ENCODE measurements around the gene PFDN2. TPM values are rescaled to one million over a fixed set of nuclear protein-coding genes. Genes with fewer than 3 reads are reported as not detected.

PFDN2 gene
- total RNA-seq, 2 experiments from 2014 or later = 76.6 to 78.8 TPM

DNA sequence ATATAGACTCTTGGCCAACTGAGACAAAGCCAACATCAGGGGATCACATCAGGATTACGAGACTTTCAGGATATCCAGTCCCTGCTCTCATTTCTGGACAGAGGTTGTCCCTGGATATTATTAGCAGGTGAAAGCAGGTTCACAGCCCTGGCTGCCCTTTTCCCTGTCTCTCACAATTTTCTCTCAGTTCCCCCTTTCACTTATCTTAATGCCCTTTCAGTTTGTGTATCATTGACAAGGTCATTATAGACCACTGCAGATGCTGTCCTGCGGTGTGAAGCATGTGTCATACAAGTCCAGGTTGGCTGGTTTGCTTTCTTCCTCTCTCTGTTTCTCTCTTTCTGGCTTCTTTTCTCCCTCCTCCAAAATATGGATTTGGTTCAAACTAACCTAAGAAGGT lies 21.8 kb downstream of the PFDN2 start:
- peaks cover 40% of the 10 kb centered on the region for H3K4me1 Mint-ChIP-seq
- no peak overlapping the region for H3K27ac Mint-ChIP-seq
- H3K27me3 Mint-ChIP-seq = peaks cover 6% of the 10 kb centered on the region
- ChIA-PET CTCF (interaction anchor here (1.2 to 7.5 kb wide), 10 partner anchors 11 to 102 kb away, joined by 3 to 128 read pairs (median 17); partner anchors contain the start of genes ARHGAP30, DEDD, TSTD1 and USF1), POLR2A (interaction anchor here (7.2 to 9.5 kb wide), 2 partner anchors 27 to 50 kb away, joined by 78 to 142 read pairs; partner anchors contain the start of genes ARHGAP30 and USF1)
- H3K9me3 Mint-ChIP-seq = no peaks in the 10 kb centered on the region
- no peak overlapping the region for H3K4me3 Mint-ChIP-seq
- DNase-seq = no peak
- H3K36me3 Mint-ChIP-seq (ENCODE audit: low read depth) = peaks cover 21% of the 10 kb centered on the region

GRCh38 chr1:161095230-161095629 lies 22.6 kb downstream of the PFDN2 start:
- ChIA-PET CTCF (interaction anchor here (0.7 to 7.5 kb wide), 5 partner anchors 23 to 98 kb away, joined by 4 to 128 read pairs (median 34); partner anchors contain the start of genes ARHGAP30, NIT1, PFDN2 and TSTD1), POLR2A (interaction anchor here (1.1 to 9.5 kb wide), 3 partner anchors 9 to 49 kb away, joined by 3 to 142 read pairs (median 78); partner anchors contain the start of genes ARHGAP30 and USF1)
- peaks cover 6% of the 10 kb centered on the region for H3K27me3 Mint-ChIP-seq
- H3K36me3 Mint-ChIP-seq (ENCODE audit: low read depth) = peaks cover 19% of the 10 kb centered on the region
- H3K4me3 Mint-ChIP-seq = no peak overlapping the region
- peaks cover 46% of the 10 kb centered on the region for H3K4me1 Mint-ChIP-seq
- no peaks in the 10 kb centered on the region for H3K9me3 Mint-ChIP-seq
- no peak for DNase-seq
- no peak overlapping the region for H3K27ac Mint-ChIP-seq

DNA sequence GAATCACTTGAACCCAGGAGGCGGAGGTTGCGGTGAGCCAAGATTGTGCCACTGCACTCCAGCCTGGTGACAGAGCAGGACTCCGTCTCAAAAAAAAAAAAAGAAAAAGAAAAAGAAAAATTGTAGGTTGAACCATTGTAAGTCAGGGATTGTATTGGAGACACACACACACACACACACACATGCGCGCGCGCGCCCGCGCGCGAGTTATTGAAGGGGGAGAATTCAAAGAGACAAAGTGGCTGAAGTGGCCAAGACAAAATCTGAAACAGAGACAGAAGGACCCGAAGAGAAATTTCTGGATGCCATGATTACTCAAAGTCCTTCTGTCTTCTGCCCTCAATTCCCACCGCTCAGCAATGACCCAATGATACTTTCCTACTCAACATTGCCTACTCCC lies 23.4 kb downstream of the PFDN2 start:
- peaks cover 6% of the 10 kb centered on the region for H3K27me3 Mint-ChIP-seq
- H3K4me3 Mint-ChIP-seq = no peak overlapping the region
- DNase-seq = no peak
- H3K36me3 Mint-ChIP-seq (ENCODE audit: low read depth) = peaks cover 13% of the 10 kb centered on the region
- H3K27ac Mint-ChIP-seq = no peak overlapping the region
- POLR2A ChIA-PET = interaction anchor here (0.6 to 9.5 kb wide), 4 partner anchors 9 to 55 kb away, joined by 3 to 142 read pairs (median 40); partner anchors contain the start of genes ARHGAP30 and USF1
- peaks cover 46% of the 10 kb centered on the region for H3K4me1 Mint-ChIP-seq
- H3K9me3 Mint-ChIP-seq = no peaks in the 10 kb centered on the region
- CTCF ChIA-PET = interaction anchor here (0.7 to 7.5 kb wide), 5 partner anchors 16 to 97 kb away, joined by 3 to 128 read pairs (median 30); partner anchors contain the start of genes ARHGAP30, NIT1, PFDN2 and USF1

DNA sequence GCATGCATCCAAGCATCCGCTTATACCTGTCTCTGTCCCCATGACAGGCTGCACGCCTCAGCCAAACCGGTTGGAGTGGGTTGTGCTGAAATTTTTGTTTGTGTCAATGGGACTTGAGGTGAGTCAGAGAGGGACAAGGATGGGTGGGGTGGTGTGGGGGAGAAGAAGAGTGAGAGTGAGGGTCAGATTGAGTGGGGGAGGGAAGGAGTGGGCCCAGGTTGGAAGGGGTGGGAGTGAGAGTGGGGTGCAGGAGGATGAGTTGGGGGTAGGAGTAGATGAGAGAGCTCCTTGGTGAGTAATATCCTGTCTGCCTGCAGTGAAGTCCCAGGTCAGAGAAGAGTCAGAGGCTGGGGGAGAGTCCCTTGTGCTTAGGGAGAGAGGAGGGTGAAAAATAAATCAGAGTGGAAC lies 25.2 kb downstream of the PFDN2 start:
- peaks cover 34% of the 10 kb centered on the region for H3K4me1 Mint-ChIP-seq

DNA sequence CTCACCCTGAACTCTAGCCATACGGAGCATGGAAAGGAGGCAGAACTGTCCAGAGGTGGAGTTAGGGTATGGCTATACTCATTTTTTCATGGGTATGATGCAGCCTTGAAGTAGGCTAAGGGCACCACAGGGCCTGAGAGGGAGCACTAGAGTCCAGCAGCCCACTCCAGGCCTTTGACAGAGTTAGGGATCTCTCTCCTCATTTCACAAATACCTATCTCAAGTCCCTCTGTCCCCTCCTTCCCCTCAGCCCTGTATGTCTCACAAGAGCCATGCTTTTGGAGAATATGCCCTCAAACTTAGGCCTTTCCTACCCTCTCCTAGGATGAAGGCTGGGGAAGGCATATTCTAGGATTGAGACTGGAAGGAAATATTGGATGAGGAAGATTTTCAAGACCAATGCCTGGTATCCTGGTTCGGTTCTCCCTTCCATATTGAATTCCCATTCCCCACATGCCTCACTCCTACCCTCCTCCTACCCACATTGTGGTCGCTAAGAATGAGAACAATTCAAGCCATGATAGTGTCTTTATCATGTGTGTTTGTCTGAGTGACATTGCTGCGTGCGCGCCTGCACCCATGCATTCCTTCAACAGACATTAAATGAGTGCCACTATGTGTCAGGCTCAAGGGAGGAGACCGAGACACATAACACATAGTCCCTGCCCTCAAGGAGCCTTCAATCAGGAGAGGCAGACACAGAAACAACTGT lies 25.9 kb downstream of the PFDN2 start:
- CTCF ChIA-PET = interaction anchor here (0.7 to 7.5 kb wide), 3 partner anchors 21 to 95 kb away, joined by 3 to 128 read pairs (median 3); partner anchors contain the start of genes ARHGAP30 and TSTD1

More for the DNA sequence above, 25.2 kb downstream of the PFDN2 start:
- ChIA-PET POLR2A (interaction anchor here (0.8 to 9.5 kb wide), 3 partner anchors 20 to 25 kb away, joined by 3 to 142 read pairs (median 4); partner anchors contain the start of genes ARHGAP30, NIT1 and PFDN2), CTCF (interaction anchor here (0.7 to 7.5 kb wide), 4 partner anchors 22 to 139 kb away, joined by 3 to 128 read pairs (median 3); partner anchors contain the start of genes ARHGAP30 and TSTD1)
- Mint-ChIP-seq H3K27me3 (peaks cover 6% of the 10 kb centered on the region), H3K27ac (no peak overlapping the region), H3K9me3 (no peaks in the 10 kb centered on the region), H3K36me3 (ENCODE audit: low read depth) (peaks cover 2% of the 10 kb centered on the region), H3K4me3 (no peak overlapping the region)
- DNase-seq = peak; percentile 27

GRCh38 chr1:161091093-161091492 lies 26.7 kb downstream of the PFDN2 start:
- Mint-ChIP-seq H3K4me3 (no peak overlapping the region), H3K27ac (no peak overlapping the region), H3K27me3 (peaks cover 6% of the 10 kb centered on the region), H3K9me3 (no peaks in the 10 kb centered on the region), H3K36me3 (ENCODE audit: low read depth) (no peaks in the 10 kb centered on the region), H3K4me1 (peaks cover 23% of the 10 kb centered on the region)
- ChIA-PET POLR2A (interaction anchor here (3.3 kb wide), 1 partner anchor 23 kb away, joined by 20 read pairs; the partner anchor contains the start of gene ARHGAP30), CTCF (no interaction called here)
- no peak for DNase-seq

More for the DNA sequence above, 25.9 kb downstream of the PFDN2 start:
- Mint-ChIP-seq H3K27me3 (peaks cover 6% of the 10 kb centered on the region), H3K4me3 (no peak overlapping the region), H3K27ac (no peak overlapping the region), H3K36me3 (ENCODE audit: low read depth) (no peaks in the 10 kb centered on the region), H3K9me3 (no peaks in the 10 kb centered on the region), H3K4me1 (peaks cover 28% of the 10 kb centered on the region)
- no peak for DNase-seq
- POLR2A ChIA-PET = interaction anchor here (0.8 to 1.0 kb wide), 2 partner anchors 20 to 26 kb away, joined by 3 to 4 read pairs; partner anchors contain the start of genes NIT1 and PFDN2

DNA sequence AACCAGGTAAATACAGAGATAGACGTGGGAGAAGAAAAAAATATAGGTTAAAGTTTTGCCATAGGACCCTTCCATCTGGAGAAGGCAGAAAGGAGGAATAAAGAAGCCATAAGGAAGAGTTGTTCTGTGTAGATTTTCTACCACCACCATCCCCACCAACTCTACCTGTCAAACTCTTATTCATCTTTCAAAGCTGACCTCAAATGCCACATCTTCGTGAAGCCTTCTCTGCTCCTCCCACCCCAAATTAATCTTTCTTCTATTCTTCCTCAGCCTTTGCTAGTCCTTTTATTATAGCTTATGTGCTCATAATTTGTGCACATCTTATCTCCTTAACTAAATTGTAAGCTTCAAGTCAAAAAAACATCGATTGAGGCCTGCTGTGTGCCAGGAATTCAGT lies 27.2 kb downstream of the PFDN2 start:
- CTCF ChIA-PET = no interaction called here

DNA sequence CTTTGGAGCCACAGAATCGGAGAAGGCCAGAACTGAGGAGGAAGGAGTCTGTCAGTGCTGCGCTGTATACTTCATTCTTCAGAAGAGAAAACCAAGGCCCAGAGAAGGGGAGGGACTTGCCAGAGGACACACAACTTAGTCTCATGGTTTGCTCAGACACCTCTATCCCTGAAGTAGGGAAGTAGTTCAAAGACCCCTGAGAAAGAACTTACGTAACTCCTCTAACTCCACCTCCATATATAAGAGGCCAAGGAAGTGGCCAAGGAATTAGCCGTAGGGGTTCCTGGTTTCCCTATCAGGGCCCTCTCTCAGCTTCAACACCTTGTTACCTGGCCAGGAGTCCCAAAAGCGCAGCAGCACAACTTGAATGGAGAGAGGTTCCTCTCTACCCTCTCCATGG lies 27.9 kb downstream of the PFDN2 start:
- ChIA-PET POLR2A (interaction anchor here (1.3 to 3.3 kb wide), 2 partner anchors 21 to 45 kb away, joined by 5 to 20 read pairs; partner anchors contain the start of genes ARHGAP30 and USF1), CTCF (no interaction called here)
- Mint-ChIP-seq H3K9me3 (no peaks in the 10 kb centered on the region), H3K27ac (no peak overlapping the region), H3K4me1 (peaks cover 23% of the 10 kb centered on the region), H3K27me3 (peaks cover 5% of the 10 kb centered on the region), H3K36me3 (ENCODE audit: low read depth) (no peaks in the 10 kb centered on the region), H3K4me3 (no peak overlapping the region)
- DNase-seq = no peak

More for the DNA sequence above, 27.2 kb downstream of the PFDN2 start:
- H3K36me3 Mint-ChIP-seq (ENCODE audit: low read depth) = no peaks in the 10 kb centered on the region
- H3K27ac Mint-ChIP-seq = no peak overlapping the region
- POLR2A ChIA-PET = interaction anchor here (3.3 kb wide), 1 partner anchor 22 kb away, joined by 20 read pairs; the partner anchor contains the start of gene ARHGAP30
- H3K4me1 Mint-ChIP-seq = peaks cover 23% of the 10 kb centered on the region
- DNase-seq = no peak
- H3K4me3 Mint-ChIP-seq = no peak overlapping the region
- peaks cover 6% of the 10 kb centered on the region for H3K27me3 Mint-ChIP-seq
- H3K9me3 Mint-ChIP-seq = no peaks in the 10 kb centered on the region

DNA sequence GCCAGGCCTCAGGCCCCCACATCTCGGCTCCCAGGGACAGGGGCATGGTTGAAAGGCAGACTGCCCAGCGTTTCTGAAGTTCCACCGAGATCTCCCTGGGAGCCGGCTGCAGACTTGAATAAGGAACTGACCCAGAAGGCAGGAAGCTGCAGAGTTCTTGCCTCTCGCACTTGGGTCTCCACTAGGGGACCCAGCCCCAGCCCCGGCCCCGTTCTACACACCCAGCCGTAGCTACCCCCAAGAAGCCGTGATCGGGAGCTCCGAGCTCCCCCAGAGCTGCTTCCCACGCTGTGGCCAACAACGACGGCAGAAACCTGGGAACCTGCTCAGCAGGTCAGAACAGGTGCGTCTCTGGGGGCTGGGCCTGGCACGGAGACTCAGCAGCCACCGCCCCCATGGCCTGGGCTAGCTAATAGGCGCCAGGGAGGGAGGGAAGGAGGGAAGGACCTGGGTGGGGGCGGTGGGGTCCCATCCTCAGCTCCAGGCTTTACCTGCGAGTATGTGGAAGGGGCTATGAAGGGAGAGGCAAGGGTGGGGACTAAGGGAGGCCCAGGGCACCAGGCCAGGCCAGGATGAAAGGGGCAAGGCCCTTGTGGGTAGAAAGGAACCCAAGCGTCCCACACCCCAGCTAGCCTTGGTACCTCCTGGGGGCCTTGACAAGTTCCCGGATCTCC lies 28.4 kb downstream of the PFDN2 start, which contains the start of gene NECTIN4:
TSS of gene NECTIN4 (minus strand) at position 308 of the 674 bp plus-strand sequence. CDS start at position 46, 262 bp downstream.
- no peak for DNase-seq
- no peaks in the 10 kb centered on the region for H3K36me3 Mint-ChIP-seq (ENCODE audit: low read depth)
- H3K27ac Mint-ChIP-seq = no peak within 1 kb of the TSS
- no peak within 1 kb of the TSS for H3K4me3 Mint-ChIP-seq
- CTCF ChIA-PET = interaction anchor here (1.9 kb wide), 1 partner anchor 8 kb away, joined by 6 read pairs; the partner anchor contains the start of gene KLHDC9
- H3K9me3 Mint-ChIP-seq = no peaks in the 10 kb centered on the region
- H3K4me1 Mint-ChIP-seq = peaks cover 23% of the 10 kb centered on the region
- POLR2A ChIA-PET = interaction anchor here (1.3 to 3.3 kb wide), 2 partner anchors 21 to 44 kb away, joined by 5 to 20 read pairs; partner anchors contain the start of genes ARHGAP30 and USF1
- H3K27me3 Mint-ChIP-seq = peaks cover 2% of the 10 kb centered on the region

DNA sequence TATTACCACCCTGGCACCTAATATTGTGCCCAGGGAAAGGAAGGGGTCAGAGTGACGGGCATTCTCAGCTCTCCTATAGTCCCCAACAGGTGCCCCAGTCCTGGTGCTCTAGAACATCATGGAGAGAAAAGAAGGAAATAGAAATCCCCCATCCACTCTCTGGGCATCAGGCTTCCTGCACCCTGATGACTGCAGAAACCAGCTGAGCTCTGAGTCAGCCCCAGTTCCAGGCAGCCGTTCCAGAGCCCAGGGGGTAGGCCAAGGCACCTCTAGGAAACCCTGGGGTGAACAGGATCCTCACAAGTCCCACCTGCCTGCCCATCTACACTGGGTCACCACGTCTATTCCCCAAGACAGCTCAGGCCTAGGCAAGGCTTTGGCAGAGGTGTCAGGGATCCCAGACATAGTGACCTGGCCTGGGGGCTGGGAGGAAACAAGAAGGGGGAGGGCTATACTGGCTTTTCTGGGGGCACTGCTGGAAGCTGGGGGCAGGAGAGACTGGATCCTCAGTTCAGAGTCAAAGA lies 29.2 kb downstream of the PFDN2 start:
- no peak overlapping the region for H3K27ac Mint-ChIP-seq
- no peak for DNase-seq

GRCh38 chr1:161086457-161086856 lies 31.4 kb downstream of the PFDN2 start:
- DNase-seq = no peak
- ChIA-PET POLR2A (interaction anchor here (0.8 to 4.4 kb wide), 6 partner anchors 8 to 65 kb away, joined by 3 to 16 read pairs (median 3); partner anchors contain the start of genes F11R and USF1), CTCF (interaction anchor here (1.2 to 3.6 kb wide), 4 partner anchors 11 to 140 kb away, joined by 3 to 21 read pairs (median 5); partner anchors contain the start of gene ARHGAP30)
- peaks cover 6% of the 10 kb centered on the region for H3K4me1 Mint-ChIP-seq
- no peaks in the 10 kb centered on the region for H3K9me3 Mint-ChIP-seq
- no peaks in the 10 kb centered on the region for H3K36me3 Mint-ChIP-seq (ENCODE audit: low read depth)
- H3K27ac Mint-ChIP-seq = no peak overlapping the region
- H3K27me3 Mint-ChIP-seq = no peaks in the 10 kb centered on the region
- no peak overlapping the region for H3K4me3 Mint-ChIP-seq

More for the DNA sequence above, 29.2 kb downstream of the PFDN2 start:
- no peak overlapping the region for H3K4me3 Mint-ChIP-seq
- peaks cover 23% of the 10 kb centered on the region for H3K4me1 Mint-ChIP-seq
- ChIA-PET POLR2A (interaction anchor here (1.3 to 3.3 kb wide), 2 partner anchors 20 to 44 kb away, joined by 5 to 20 read pairs; partner anchors contain the start of genes ARHGAP30 and USF1), CTCF (interaction anchor here (1.9 kb wide), 1 partner anchor 9 kb away, joined by 6 read pairs; the partner anchor contains the start of gene KLHDC9)
- no peaks in the 10 kb centered on the region for H3K9me3 Mint-ChIP-seq
- no peaks in the 10 kb centered on the region for H3K27me3 Mint-ChIP-seq
- H3K36me3 Mint-ChIP-seq (ENCODE audit: low read depth) = no peaks in the 10 kb centered on the region

Measured in activated CD4-positive, alpha-beta memory T cell treated with anti-CD3 and anti-CD28 coated beads, Interleukin-2, amount 10 ng/mL, durations not matched to agents 7 days and 5 days (primary cell).